GM21723 (cell line): Measurements from ENCODE around the gene PLXNA2.

Source experiments
- ATAC-seq: cut with Tn5 transposase; IDR thresholded peaks from one replicate; pipeline ENCODE4 v1.9.1; 2021; ENCODE audit warnings: mild to moderate bottlenecking, moderate library complexity; ENCODE audit not compliant: unreplicated experiment

Gene PLXNA2

GRCh38 chr1:207985996-207986395, 258.2 kb downstream of the PLXNA2 start:
- ATAC-seq: no peak

DNA sequence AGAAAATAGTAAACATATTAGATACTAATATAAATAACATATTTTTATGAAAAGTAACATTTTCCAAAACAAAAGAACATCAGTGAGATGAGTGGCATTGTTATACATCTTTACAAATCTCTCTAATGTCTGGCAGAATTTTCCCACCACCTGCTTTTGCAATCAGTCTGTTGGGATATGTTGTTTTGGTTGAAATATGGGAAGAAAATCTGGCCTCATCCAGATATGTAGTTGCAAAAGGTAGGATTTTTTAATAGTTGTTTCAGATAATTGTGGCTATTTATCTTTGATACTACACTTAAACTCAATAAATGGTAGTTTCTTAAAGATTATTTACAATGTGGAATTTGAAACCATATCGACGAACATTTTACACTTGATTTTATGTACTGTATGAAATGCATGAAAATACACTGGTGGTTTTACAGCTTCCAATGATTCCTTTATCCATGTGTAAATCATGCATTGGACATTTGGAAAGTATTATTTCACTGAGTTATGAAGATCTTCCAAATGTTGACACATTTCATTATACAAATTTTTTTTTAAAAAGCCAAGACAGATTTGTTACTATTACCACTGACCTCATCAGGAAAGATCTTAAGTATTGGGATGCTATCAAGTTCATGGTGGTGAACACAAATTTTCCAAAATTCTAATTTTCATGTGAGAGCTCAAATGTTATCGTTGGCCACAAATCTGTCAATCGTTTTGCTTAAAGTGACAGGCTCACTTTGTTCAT, 259.2 kb downstream of the PLXNA2 start:
- ATAC-seq: no peak

GRCh38 chr1:207983044-207983635, 261.0 kb downstream of the PLXNA2 start:
- ATAC-seq: no peak

- peak; percentile 62 for ATAC-seq
Measured at GRCh38 chr1:207981976-207982375, 262.2 kb downstream of the PLXNA2 start.

GRCh38 chr1:207978441-207978840, 265.7 kb downstream of the PLXNA2 start:
- ATAC-seq: no peak

DNA sequence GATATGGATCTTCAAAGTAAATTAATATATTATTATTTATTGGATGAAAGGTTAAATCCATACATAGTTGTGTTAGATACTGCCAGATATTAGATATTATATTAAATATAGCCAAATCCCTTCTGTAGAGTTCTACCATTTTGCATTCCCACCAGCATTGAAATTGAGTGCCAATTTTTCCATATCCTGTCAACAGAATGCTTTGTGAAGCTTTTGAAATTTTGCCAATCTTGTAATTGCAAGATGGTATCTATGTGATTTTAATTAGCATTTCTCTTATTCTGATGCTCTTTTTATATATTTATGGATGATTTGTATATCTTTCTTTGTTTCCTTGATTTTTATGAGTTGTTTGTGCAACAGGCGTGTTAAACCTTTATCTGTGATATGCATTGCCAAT, 266.3 kb downstream of the PLXNA2 start:
- no peak for ATAC-seq

GRCh38 chr1:207973898-207974568, 270.2 kb downstream of the PLXNA2 start:
- no peak for ATAC-seq

- no peak for ATAC-seq
Measured at GRCh38 chr1:207972337-207972736, 271.8 kb downstream of the PLXNA2 start.
